NCI-H128 (cell line): ENCODE data around the gene TOGARAM2.
"Not testable (repeated sequence)": the region's sequence is repeated elsewhere in the genome, so short reads cannot be mapped to it uniquely, and the experiment has no call there.

Experiments used
- DNase-seq: peaks from one replicate; lab custom pipeline; 2025; ENCODE audit not compliant: unreplicated experiment; lab: John Stamatoyannopoulos, UW

Gene TOGARAM2

DNA sequence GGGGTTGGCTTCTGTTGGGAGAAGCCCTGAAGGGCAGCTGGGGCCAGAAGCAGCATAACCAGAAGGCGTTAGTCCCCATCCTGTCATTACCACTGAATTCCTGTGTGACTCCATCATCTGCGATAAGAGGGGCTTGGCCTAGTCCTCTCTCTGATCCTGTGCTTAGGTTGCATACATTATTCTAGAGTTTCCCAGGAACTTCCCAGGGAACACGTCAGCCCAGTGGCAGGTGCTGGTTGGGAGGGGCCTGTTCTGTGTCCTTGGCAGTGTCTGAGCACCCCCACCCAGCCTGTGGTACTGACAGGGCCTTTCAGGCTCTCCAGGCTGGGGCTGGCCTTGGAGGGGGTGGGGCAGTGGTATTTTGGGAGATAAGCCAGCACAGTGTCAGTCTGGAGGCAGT is 4.5 kb upstream of the TOGARAM2 start:
- no peak for DNase-seq

DNA sequence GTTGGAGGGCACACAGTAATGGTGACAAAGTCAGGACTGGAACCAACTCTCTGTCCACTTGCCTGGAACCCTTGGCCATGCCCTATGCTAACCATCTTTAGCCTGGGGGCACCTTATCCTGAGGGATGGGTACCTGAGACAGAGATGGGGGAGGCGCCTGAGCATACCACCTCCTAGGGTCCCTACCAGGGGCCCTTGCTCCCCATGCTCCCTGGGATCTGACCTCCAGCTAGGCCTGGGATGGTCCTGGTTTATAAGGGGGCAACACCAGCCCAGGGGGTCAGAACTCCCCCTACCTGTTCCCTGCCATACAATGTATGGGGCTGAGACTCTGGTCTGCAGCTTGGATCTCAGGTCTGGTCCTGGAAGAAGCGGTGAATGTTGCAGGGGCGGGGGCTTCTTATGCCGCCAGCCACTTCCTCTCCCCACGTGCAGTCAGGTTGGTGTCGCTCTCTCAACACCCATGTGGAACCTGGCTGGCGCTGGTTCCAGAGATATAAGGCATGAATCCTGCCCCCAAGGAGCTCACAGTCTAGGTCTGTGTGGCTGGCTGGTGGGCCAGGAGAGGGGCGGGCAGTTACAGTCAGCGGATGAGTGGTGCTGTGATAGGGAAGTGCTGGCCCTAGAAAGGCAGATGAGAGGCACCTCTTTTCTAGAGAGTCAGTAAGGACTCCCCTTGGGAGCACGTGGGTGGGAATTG is 3.8 kb upstream of the TOGARAM2 start:
- DNase-seq, result no peak

DNA sequence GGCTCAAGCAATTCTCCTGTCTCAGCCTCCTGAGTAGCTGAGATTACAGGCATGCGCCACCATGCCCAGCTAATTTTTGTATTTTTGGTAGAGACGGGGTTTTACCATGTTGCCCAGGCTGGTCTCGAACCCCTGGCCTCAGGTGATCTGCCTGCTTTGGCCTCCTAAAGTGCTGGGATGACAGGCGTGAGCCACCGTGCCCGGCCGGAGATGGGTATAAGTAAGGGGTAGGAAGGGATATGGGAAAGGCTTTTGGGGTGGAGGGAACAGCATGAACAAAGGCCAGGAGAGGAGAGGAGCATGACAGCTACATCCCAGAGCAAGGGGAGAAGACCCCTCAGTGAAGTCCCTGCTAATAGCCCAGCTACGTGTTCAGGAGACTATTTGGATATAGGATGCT is 3.1 kb upstream of the TOGARAM2 start:
- not testable (repeated sequence) for DNase-seq

DNA sequence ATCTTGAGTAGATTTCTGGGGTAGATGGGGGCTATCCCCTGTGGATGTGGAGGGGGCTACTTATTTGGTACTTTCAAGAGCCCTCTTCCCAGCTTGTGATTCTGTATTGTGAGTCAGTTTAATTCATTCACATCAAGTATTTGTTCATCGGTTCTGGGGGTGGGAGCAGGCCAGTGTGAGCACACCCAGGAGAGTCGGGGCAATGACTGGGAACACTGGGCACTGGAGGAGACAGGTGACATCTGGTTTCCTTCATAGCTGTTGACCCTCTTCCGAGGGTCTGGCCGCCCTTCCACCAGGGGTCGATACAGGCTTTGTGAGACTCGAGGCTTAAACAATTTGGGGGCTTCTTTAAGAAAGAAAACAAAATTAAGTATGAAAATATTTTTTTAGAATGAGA is 2.5 kb upstream of the TOGARAM2 start:
- no peak for DNase-seq

DNA sequence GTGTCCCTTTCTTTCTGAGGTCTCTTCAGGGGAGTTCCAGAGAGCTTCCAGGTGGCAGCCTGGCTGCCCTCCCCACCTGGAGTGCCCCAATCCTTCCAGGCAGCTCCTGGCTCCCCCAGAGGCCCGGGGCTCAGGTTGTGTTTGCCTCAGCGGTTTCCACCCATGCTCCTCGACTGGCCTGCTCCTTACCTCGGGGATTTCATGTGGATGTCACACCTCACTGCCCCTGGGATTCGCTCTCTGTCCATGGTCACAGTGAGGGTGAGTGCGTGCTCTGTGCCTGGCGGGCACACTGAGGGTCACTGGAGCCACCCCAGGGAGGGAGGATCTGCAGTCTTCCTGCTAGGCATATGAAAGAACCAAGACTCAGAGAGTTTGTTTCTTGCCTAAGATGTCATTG is 2.1 kb upstream of the TOGARAM2 start:
- DNase-seq, result no peak

DNA sequence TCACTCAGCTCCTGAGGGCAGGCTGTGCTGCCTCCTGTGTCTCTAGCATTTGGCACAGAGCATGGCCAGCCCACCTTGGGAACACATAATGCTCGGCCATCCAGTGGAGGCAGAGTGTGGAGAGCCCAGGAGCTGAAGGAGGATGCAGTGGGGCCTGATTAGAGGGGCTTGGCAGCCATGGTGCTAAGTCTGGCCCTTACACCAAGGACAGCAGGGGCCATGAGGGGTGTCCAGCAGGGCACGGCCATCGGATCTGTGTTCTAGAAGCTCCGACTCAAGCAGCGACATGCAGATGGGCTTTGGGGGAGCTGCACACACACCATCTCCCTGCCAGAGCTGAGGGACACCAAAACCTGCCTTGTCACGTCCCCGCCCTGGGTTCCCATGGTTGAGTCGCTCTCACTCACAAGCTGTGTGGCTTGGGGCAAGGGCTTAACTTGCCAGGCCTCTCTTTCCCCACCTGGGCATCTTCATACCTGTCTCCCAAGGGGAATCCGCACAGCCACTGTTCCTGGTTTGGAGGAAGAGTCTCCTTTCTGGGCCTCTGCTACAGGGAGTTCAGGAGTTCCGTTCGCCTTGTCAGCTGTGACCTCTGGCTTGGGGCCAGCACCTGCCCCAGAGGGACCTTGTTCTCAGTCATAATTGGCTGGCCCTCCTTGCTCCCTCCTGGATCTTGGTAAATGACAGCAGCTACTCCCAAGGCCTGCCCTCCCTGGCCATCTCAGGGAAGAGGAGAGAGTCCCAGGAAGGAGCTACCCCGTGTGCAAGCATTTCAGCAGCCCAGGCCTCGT is 1.3 kb upstream of the TOGARAM2 start:
- DNase-seq, result no peak

DNA sequence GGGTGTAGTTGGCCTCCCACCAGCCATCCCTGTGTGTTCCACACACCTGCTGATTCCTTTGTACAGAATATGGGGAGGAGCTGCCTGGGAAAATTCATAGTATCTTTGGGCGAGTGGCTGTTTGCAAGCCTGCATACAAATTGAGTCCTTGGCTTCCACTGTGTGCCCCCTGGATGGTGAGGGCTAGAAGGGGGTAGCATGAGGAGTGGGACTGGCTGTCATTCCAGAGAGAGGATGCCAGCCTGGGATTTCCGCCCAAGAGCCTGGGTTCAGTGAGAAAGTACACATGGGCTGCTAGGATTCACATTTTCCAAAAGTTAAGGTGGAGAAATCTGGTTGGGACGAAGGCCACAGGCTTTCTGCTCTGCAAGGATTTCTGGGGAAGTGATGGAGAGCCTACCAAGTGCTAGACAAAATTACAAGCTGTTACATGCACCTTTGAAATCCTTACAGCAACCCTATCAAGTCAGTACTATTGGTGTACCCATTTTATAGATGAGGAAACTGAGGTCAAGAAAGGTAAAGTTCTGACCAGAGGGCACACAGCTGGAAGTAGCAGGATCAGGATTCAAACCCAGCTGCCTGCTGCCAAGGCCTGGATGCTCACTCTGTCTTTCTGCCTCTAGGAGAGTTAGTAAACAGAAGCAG is 606 bp upstream of the TOGARAM2 start:
- DNase-seq, result no peak

DNA sequence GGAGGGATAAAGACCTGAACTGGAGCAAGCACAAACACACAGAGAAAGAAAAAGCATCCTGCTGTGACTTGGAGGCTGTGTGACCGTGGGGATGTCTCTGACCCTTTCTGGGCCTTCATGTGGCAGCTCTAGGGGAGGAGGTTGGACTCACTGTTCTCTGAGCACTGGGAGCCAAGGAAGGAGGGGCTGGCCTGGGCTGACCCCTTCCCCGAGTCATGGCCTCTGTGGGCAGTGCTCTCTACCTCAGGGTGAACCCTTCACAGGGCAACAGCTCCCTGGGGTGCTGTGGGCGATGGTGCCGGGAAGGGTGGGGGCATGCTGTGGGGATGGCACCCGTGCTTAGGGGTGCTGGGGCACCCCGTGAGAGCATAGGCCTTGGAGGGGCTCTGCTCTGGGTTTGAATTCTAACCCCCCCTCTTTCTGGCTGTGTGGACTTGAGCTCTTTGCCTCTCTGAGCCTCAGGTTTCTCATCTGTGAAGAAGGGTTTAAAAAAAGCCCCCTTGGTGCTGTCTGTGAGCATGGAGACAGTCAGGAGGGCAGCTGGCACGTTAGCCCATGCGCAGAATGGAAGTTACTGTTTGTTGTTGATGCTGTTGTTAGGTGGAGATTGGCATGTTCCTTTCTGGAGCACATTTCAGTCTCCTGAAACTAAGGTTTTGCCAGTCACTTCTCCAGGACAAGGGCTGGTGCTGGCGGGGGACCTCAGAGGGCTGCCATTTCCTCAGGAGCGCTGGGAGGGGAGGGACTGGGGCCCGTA is 700 bp downstream of the TOGARAM2 start:
- no peak for DNase-seq

DNA sequence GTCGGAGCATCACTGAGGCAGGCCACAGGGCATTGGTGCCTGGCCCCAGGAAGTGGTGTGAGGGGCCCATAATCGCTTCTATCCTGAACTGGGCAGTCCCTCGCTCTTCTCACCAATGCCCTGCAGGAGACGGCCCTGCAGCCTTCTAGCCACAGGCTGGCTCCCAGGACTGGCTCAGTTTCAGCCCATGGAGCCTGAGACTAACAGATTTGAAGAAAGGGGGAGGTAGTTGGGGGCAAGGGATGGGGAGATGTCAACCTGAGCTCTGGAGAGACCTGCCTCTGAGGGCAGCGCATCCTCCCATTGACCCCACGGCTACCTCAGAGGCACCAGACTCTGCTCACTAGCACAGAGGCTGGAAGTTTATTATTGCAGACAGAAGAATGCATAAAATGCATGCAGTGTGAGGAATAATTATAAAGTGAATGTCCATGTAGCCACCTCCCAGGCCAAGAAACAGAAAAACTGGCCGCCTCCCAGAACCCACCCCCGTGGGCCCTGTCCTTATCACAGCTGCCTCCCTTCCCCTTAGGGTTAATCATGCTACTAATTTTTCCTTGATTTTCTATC is 1.4 kb downstream of the TOGARAM2 start:
- no peak for DNase-seq

DNA sequence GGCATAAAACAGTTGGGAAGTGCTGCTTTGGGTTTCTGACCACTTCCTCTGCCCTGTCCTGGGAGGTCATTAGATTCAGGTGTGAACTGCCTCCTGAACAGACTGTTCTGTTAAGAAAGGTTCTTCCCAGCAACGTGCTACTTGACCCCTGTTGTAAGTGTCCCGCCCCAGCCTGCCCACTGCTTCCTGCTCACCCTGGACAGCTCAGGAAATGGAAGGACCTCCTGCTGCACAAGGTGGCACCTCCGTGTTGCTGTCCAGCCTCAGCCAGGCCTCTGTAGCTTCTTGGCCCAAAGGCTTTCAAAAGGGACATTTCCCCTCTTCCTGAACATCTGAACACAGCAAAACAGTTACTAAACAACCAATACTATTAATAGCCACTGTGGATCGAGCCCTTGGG is 5.3 kb downstream of the TOGARAM2 start:
- DNase-seq, result no peak

DNA sequence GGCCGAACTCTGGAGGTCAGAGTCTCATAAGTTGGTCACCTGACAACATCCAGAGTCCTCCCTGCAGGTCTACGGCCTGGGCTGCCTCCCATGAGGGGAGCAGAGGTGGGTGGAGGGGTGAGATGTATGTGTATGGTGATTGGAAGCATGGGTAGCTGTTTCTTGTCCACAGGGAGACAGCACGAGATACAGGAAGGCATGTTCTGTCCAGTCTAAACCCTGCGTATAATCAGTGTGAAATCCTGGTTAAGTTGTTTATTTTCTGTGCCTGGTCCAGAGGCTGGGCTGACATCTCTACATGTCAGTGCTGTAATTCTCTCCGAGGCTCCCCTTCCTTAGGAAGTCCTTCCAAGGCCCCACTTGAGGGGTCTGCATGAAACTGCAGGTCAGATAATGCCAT is 8.9 kb downstream of the TOGARAM2 start:
- DNase-seq, result no peak

DNA sequence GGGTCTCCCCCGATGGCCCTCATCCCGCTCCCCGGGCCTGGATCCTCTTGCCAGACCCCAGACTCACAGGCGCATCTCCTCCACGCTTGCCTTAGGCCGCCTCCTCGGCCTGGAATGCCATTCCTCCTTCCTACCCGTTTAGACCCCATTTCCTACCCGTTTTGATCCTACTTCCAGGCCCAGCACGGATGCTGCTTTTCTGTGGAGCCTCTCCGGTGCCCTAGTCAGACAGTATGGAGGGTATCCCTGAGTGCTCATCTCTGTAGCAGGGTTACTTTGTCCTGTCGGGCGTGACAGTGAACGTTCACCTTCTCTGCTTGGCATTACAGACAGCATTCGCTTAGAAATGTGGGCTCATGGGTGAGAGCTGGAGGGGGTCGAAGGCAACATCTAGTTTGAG is 9.3 kb downstream of the TOGARAM2 start:
- no peak for DNase-seq

DNA sequence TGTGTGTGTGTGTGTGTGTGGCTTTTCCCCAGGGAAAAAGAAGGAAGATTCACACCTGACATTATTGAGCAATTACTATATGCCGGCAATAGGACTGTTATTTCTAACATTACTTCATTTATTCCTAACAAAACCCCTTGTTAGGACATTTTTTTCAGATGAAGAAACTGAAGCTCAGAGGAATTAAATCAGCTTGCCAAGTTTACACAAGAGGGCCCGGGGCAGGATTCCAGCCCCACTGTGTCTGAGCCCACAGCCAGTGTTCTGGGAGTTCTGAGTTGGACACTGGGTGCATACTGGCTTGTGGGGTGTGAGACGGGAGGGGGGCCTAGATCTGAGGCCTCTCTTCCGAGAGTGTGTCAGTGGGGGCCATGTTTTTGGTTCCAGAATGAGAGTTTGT is 9.9 kb downstream of the TOGARAM2 start:
- no peak for DNase-seq

DNA sequence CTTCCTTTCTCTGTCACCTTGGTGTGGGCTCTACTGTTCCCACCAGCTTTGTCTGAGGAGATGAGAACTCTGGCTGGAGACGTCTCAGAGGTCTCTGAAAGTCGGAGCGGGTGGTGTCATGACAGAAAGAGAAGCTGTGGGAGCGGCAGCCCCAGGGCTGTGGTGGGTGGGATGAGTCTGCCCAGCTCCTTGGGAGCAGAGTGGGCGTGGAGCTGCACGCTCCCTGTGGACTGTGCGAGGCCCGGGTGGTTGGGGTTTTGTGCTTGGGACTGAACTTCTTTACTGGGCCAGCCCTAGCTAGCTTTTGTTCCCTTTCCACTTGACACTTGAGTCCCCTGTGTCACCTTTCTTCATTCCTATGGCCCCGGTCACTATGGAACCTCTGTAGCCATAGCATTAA is 10.4 kb downstream of the TOGARAM2 start:
- no peak for DNase-seq

DNA sequence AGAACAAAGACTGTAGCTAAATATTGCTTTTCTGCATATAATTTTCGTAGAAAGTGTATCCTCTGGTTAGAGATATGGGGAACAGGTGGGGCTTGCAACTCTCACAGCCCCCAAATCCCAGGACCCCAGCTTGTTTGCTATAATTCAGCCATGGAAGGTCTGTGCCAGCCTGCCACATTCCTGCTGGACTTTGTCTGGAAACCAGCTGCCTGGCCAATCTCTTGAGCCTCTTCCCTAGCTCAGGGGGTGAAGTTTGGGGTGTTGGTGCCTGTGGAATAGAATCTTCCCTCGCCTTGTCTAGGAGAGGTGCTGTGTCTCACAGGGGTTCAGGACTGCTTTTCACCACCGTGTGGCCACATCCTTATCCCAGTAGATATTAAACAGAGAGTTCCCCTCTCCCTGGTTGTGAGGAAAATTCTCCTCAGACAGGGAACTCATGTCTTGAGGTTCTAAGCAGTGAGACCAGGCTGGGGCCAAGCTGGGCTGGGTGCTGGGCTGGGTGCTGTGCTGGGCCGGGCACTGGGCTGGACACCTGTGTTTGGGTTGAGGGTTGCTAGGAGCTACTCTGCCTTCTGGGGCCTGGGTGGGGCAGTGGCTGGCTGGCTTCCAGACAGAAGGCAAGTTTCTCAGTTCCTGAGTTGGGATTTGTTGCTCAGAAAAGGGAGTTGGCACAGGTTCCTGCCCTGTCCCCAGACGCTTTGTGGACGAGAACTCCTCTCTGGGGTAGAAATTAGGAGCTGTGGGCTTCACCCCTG is 12.3 kb downstream of the TOGARAM2 start:
- DNase-seq, result no peak

DNA sequence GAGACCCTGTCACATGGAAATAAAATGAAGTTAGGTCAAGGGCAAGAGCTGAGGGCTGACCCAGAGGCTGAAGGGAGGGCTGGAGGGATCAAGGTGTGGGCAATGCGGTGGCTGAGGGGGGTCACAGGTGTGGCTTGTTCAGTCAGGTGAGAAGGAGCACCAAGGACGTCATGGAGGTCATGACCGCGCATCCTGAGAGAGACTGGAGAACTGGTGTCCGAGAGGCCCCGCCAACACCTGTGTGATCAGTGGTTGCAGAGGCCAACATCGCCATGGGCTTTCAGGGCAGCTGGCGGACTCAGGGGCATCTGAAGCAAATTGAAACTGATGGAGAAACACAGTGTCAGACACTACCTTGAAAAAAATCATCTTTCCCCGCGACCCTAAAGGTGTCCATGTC is 13.0 kb downstream of the TOGARAM2 start:
- no peak for DNase-seq

DNA sequence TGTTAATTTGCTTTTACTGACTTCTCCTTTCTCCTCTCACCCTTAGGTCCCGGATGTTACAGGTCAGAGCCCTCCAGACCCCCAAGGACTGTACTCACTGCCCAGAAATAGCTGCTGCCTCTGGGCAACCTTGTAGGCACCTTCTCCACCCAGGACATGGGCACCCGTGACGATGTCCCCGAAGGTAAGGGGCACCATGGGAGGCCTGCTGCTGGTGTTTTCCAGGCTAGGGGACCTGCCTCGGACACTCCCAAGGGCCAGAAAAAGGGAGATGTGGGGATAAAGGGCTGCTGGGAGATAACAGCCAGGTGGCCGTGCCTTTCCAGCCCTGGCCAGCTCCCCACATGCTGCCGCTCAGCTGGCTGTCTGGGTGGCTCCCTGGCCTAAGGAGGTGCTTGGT is 13.6 kb downstream of the TOGARAM2 start:
- no peak for DNase-seq

DNA sequence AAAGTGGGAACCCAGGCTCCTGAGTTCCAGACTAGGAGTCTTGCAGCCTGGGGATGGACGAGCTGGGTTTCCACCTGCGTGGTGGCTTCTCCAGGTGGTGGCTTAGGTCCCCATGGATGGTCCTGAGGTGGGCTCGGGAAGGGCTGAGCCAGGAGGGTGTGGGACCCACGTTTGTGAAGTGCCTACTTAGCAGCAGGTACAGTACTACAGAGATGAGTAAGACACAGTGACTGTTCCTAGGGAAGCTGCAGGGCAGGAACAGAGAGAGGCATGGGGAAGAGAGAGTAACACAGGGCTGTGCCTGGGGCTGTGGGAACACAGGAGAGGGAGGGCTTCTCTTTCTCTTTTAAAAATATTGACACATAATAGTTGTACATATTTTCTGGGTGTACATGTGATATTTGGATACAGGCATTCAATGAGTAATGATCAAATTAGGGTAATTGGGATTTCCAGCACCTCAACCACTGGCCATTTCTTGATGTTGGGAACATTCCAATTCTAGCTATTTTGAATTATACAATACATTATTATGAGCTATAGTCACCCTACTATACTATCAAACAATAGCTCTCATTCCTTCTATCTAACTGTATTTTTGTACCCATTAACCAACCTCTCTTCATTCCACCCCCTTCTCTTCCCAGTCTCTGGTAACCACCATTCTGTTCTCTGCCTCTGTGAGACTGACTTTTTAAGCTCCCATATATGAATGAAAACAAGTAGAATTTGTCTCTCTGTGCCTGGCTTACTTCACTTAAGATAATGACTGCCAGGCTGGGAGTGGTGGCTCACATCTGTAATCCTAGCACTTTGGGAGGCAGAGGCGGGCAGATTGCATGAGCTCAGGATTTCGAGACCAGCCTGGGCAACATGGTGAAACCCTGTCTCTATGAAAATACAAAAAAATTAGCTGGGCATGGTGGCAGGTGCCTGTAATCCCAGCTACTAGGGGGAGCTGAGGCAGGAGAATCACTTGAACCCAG is 15.0 kb downstream of the TOGARAM2 start:
- DNase-seq, result no peak

DNA sequence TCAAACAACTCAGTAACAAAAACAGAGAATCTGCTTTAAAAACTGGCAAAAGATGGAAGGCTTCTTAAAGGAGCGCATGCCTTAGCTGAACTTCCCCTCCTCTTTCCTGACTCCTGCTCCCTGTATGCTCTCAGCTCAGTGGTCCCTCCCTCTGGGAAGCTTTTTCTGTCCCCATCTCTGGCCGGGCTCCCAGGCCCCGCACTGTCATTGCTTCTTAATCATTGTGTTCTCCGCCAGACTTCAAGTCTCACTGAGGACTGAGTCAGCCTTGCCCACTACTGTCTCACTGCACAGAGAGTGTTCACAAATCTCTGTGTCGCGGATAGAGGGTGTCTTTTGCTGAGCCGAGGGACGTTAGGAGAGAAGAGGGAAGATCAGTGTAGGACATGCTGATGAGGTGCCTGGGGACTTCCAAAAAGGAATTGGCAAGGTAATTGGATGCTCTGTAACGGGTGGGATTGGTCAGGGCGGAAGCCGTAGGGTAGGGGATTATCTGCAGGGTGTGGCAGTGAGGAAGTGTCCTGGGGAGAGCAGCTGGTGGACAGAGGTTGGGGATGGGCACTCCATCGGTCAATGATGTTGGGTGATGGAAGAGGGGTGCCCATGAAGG is 16.2 kb downstream of the TOGARAM2 start:
- no peak for DNase-seq
